Colonic mucosa (tissue), 4 donors: Measurements from ENCODE around the gene HADHB. TPM values are rescaled to one million over a fixed set of nuclear protein-coding genes. Genes with fewer than 3 reads are reported as not detected.

Experiments
- DNase-seq: peaks from one replicate; pipeline ENCODE4 v3.0.0-alpha.2; 2020
- H3K27ac ChIP-seq: fragments of 200-600 bp; one replicate; pipeline ENCODE4 v1.8.0; 2021
- H3K27me3 ChIP-seq: fragments of 200-600 bp; one replicate; pipeline ENCODE4 v1.8.0; 2021
- H3K36me3 ChIP-seq: fragments of 200-600 bp; one replicate; pipeline ENCODE4 v1.8.0; 2021
- H3K4me1 ChIP-seq: fragments of 200-600 bp; one replicate; pipeline ENCODE4 v1.8.0; 2021; ENCODE audit warnings: mild to moderate bottlenecking
- H3K4me3 ChIP-seq: fragments of 200-600 bp; one replicate; pipeline ENCODE4 v1.8.0; 2021
- H3K9ac ChIP-seq, 2 donors: one replicate each; pipeline ENCODE4 v1.7.0; 2013; ENCODE audit warnings: control low read depth in 2 of 2, low read depth in 2 of 2, low read length in 2 of 2
- H3K9me3 ChIP-seq: fragments of 200-600 bp; one replicate; pipeline ENCODE4 v1.8.0; 2021
- CTCF ChIP-seq: fragments of 200-600 bp; IDR thresholded peaks from one replicate; pipeline ENCODE4 v1.8.0; 2022; ENCODE audit warnings: antibody characterized with exemption, mild to moderate bottlenecking
- intact Hi-C: fragments of 100-400 bp; cut with DNase I; formaldehyde crosslinking; loops from one replicate; pipeline ENCODE4 v1.14.1; 2022
- total RNA-seq, 2 donors: library from RNA; stranded (reverse); fragmentation: NEBNext Ultra II Directional in 1 of 2; extraction: Animal tissue kit (Norgen Biotek cat#: 25700) in 1 of 2; gene quantifications; one replicate each; pipeline ENCODE4 v1.2.1, GENCODE V29; 2021
- donor health status: healthy.
- donor health status: DM: no; HTN: no; CAD: no.
- donor health status: DM: no; HTN: no; CAD: no.

The HADHB gene
- total RNA-seq, 2 donors from 2014 or later, result 105 to 160 TPM

GRCh38 chr2:26235089-26235488 is 9.7 kb upstream of the HADHB start:
- no peak overlapping the region for H3K9ac ChIP-seq
- H3K4me1 ChIP-seq, result peaks cover 3% of the 10 kb centered on the region
- H3K27me3 ChIP-seq, result no peaks in the 10 kb centered on the region
- peaks cover 47% of the 10 kb centered on the region for H3K36me3 ChIP-seq
- H3K9me3 ChIP-seq, result no peaks in the 10 kb centered on the region
- intact Hi-C loops, result loop anchor here (10.0 kb wide), 1 partner anchor 90 kb away; no protein-coding TSS in a partner anchor
- no peak overlapping the region for H3K4me3 ChIP-seq
- TF ChIP-seq CTCF, result no peak
- DNase-seq, result no peak
- no peak overlapping the region for H3K27ac ChIP-seq

- H3K27ac ChIP-seq, result no peak overlapping the region
- H3K36me3 ChIP-seq, result peaks cover 35% of the 10 kb centered on the region
- no peak overlapping the region for H3K9ac ChIP-seq
- DNase-seq, result no peak
- intact Hi-C loops, result loop anchor here (10.0 kb wide), 1 partner anchor 87 kb away; no protein-coding TSS in a partner anchor
- no peaks in the 10 kb centered on the region for H3K27me3 ChIP-seq
- peaks cover 11% of the 10 kb centered on the region for H3K4me1 ChIP-seq
- H3K9me3 ChIP-seq, result no peaks in the 10 kb centered on the region
- no peak for TF ChIP-seq CTCF
- no peak overlapping the region for H3K4me3 ChIP-seq
These were observed 6.9 kb upstream of the HADHB start for GRCh38 chr2:26237868-26238267.

- H3K27ac ChIP-seq, result no peak overlapping the region
- peaks cover 29% of the 10 kb centered on the region for H3K36me3 ChIP-seq
- H3K4me1 ChIP-seq, result peaks cover 11% of the 10 kb centered on the region
- no peaks in the 10 kb centered on the region for H3K27me3 ChIP-seq
- intact Hi-C loops, result loop anchor here (10.0 kb wide), 1 partner anchor 86 kb away; no protein-coding TSS in a partner anchor
- H3K9me3 ChIP-seq, result no peaks in the 10 kb centered on the region
- DNase-seq, result no peak
- no peak overlapping the region for H3K4me3 ChIP-seq
- no peak overlapping the region for H3K9ac ChIP-seq
- TF ChIP-seq CTCF, result no peak
These were observed 6.3 kb upstream of the HADHB start for GRCh38 chr2:26238311-26238958.

GRCh38 chr2:26241928-26242436 is 2.8 kb upstream of the HADHB start:
- intact Hi-C loops, result no loop called here
- Histone ChIP-seq H3K9me3 (no peaks in the 10 kb centered on the region), H3K27ac (no peak overlapping the region), H3K27me3 (no peaks in the 10 kb centered on the region), H3K4me3 (no peak overlapping the region), H3K9ac (peak overlapping the region in 1 of 2 donors; percentile 29), H3K4me1 (peaks cover 22% of the 10 kb centered on the region), H3K36me3 (peaks cover 9% of the 10 kb centered on the region)
- TF ChIP-seq CTCF, result no peak
- no peak for DNase-seq

- H3K36me3 ChIP-seq, result no peaks in the 10 kb centered on the region
- TF ChIP-seq CTCF, result no peak
- intact Hi-C loops, result no loop called here
- DNase-seq, result no peak
- peak overlapping the region; percentile 96 for H3K27ac ChIP-seq
- no peaks in the 10 kb centered on the region for H3K9me3 ChIP-seq
- peak overlapping the region; percentile 89 for H3K4me3 ChIP-seq
- no peaks in the 10 kb centered on the region for H3K27me3 ChIP-seq
- peaks cover 20% of the 10 kb centered on the region for H3K4me1 ChIP-seq
- peak overlapping the region; percentile 90 to 99 for H3K9ac ChIP-seq
These were observed 1.1 kb upstream of the HADHB start for GRCh38 chr2:26243470-26244308.
